Dedifferentiated amniotic fluid mesenchymal stem cell (primary cell): ENCODE measurements around the gene CPNE1.

Experiments
- DNase-seq: peaks from one replicate; pipeline ENCODE4 v3.0.0-alpha.2; 2016; ENCODE audit errors: extremely low spot score

Gene CPNE1

GRCh38 chr20:35653893-35654292 is 10.8 kb downstream of the CPNE1 start:
- no peak for DNase-seq

GRCh38 chr20:35653430-35653734 is 11.3 kb downstream of the CPNE1 start:
- DNase-seq = no peak

GRCh38 chr20:35652641-35653429 is 11.9 kb downstream of the CPNE1 start:
- no peak for DNase-seq

- no peak for DNase-seq
Measured at GRCh38 chr20:35651958-35652357, 12.7 kb downstream of the CPNE1 start.

GRCh38 chr20:35650632-35651031 is 14.1 kb downstream of the CPNE1 start:
- no peak for DNase-seq

- no peak for DNase-seq
Measured at GRCh38 chr20:35648836-35649235, 15.9 kb downstream of the CPNE1 start.

GRCh38 chr20:35644806-35645205 is 19.9 kb downstream of the CPNE1 start:
- DNase-seq = no peak

- no peak for DNase-seq
Measured at GRCh38 chr20:35643045-35643444, 21.7 kb downstream of the CPNE1 start.

- DNase-seq = no peak
Measured at GRCh38 chr20:35641743-35642142, 23.0 kb downstream of the CPNE1 start.

- DNase-seq = no peak
Measured at GRCh38 chr20:35640724-35641123, 24.0 kb downstream of the CPNE1 start.

- no peak for DNase-seq
Measured at GRCh38 chr20:35638751-35639150, 25.9 kb downstream of the CPNE1 start.

- DNase-seq = no peak
Measured at GRCh38 chr20:35637276-35637675, 27.4 kb downstream of the CPNE1 start.

GRCh38 chr20:35636095-35636494 is 28.6 kb downstream of the CPNE1 start:
- DNase-seq = no peak

GRCh38 chr20:35635652-35636051 is 29.0 kb downstream of the CPNE1 start:
- no peak for DNase-seq

GRCh38 chr20:35632539-35633115 is 32.1 kb downstream of the CPNE1 start:
- DNase-seq = no peak

GRCh38 chr20:35630636-35631035 is 34.1 kb downstream of the CPNE1 start:
- no peak for DNase-seq

- DNase-seq = no peak
Measured at GRCh38 chr20:35629427-35630145, 35.1 kb downstream of the CPNE1 start.

- no peak for DNase-seq
Measured at GRCh38 chr20:35627121-35627520, 37.6 kb downstream of the CPNE1 start.

- DNase-seq = no peak
Measured at GRCh38 chr20:35626386-35627001, 38.2 kb downstream of the CPNE1 start.

- DNase-seq = no peak
Measured at GRCh38 chr20:35625584-35626385, 38.9 kb downstream of the CPNE1 start.

GRCh38 chr20:35621560-35621946 is 43.1 kb downstream of the CPNE1 start:
- DNase-seq = no peak
